ENCODE measurements around the gene CADM2. TPM values are rescaled to one million over a fixed set of nuclear protein-coding genes. Genes with fewer than 3 reads are reported as not detected.

The CADM2 gene
- total RNA-seq, 1 experiment from 2014 or later = 10.9 TPM

DNA sequence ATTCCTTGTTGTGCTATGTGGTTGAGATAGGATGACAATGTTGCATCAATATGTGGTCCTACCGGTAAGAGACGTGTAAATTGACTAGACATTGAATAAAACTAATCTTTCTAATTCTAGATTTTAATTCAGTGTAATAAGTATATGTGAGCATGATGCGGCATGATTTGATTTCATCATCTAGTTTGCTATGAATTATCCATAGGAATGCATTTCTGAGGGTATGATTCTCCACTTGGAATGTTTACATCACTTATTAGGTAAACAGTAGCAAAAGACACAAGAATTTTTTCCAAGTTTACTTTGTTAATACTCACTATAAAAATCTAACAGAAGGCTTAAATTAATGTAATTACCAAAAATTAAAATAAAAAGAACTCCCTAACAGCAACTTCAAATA, 353.5 kb downstream of the CADM2 start:
- Histone ChIP-seq H4K20me1 (ENCODE audit: control insufficient read depth, insufficient read depth, insufficient read length) (no peaks in the 10 kb centered on the region), H3K79me1 (ENCODE audit: insufficient read depth, low read depth, low read length, poor library complexity, severe bottlenecking) (no peaks in the 10 kb centered on the region), H2AK5ac (ENCODE audit: insufficient read length, low read length) (no peak overlapping the region), H2BK20ac (ENCODE audit: low read depth, low read length, poor library complexity, severe bottlenecking) (no peak overlapping the region), H4K5ac (ENCODE audit: insufficient read length, low read depth, low read length) (no peak overlapping the region), H3K9ac (ENCODE audit: extremely low read depth, insufficient read length, low read length) (no peak overlapping the region), H3K23ac (ENCODE audit: insufficient read length, low read depth, low read length) (no peak overlapping the region), H3K27ac (ENCODE audit: insufficient read length, low read depth, low read length) (no peak overlapping the region), H3K23me2 (ENCODE audit: insufficient read length, low read depth, low read length, poor library complexity, severe bottlenecking) (no peaks in the 10 kb centered on the region), H3K56ac (ENCODE audit: insufficient read length, low read depth, low read length) (no peak overlapping the region), H3K4me2 (ENCODE audit: insufficient read depth, insufficient read length, low read length) (no peak overlapping the region), H3T11ph (ENCODE audit: low read length) (no peak overlapping the region), H4K8ac (replicated peaks; ENCODE audit: insufficient read length, low read depth, low read length) (no peak overlapping the region), H2AFZ (ENCODE audit: low read length) (no peak overlapping the region), H2BK15ac (ENCODE audit: low read depth, low read length) (no peak overlapping the region), H2BK5ac (ENCODE audit: insufficient read length, low read length) (no peak overlapping the region), H4K91ac (ENCODE audit: insufficient read length, low read depth, low read length) (no peak overlapping the region), H3K4me1 (ENCODE audit: insufficient read depth, low read length) (no peaks in the 10 kb centered on the region), H3K9me3 (ENCODE audit: control insufficient read depth, low read depth, low read length) (no peaks in the 10 kb centered on the region), H2BK120ac (ENCODE audit: low read depth, low read length, poor library complexity, severe bottlenecking) (no peak overlapping the region), H3K14ac (ENCODE audit: insufficient read depth, low read length) (no peak overlapping the region), H3K27me3 (ENCODE audit: insufficient read depth, low read length) (no peaks in the 10 kb centered on the region), H2BK12ac (ENCODE audit: insufficient read length, low read depth, low read length) (no peak overlapping the region), H3K79me2 (ENCODE audit: insufficient read depth, low read length) (no peaks in the 10 kb centered on the region), H3K18ac (ENCODE audit: insufficient read length, low read depth, low read length) (no peak overlapping the region), H3K4ac (ENCODE audit: low read depth, low read length) (no peak overlapping the region)
- H3K27ac Mint-ChIP-seq = no peak overlapping the region
- H3K4me1 Mint-ChIP-seq = no peaks in the 10 kb centered on the region
- H3K27me3 Mint-ChIP-seq (ENCODE audit: low read depth) = no peaks in the 10 kb centered on the region
- H3K4me3 Mint-ChIP-seq = no peak overlapping the region
- TF ChIP-seq CTCF (conservative IDR thresholded peaks at IDR 0.05) = no peak
- DNase-seq = no peak
- no CpG with 5 or more reads among the region's 3 CpGs for WGBS (ENCODE audit: extremely low coverage, insufficient read length, low lambda C conversion rate)
- H3K36me3 Mint-ChIP-seq (ENCODE audit: insufficient read depth in 1 of 3, low read depth in 3 of 3) = peaks cover 0 to 8% (median 0%) of the 10 kb centered on the region in 3 experiments; a peak in 1 of 7 replicates
- no peaks in the 10 kb centered on the region; a peak in 3 of 5 replicates for H3K9me3 Mint-ChIP-seq

All from H9 (cell line).